ENCODE results near the gene NYNRIN. TPM values are rescaled to one million over a fixed set of nuclear protein-coding genes. Genes with fewer than 3 reads are reported as not detected.
A peak's percentile ranks its signal among the peaks of the same experiment; 100 is the strongest.

The NYNRIN gene
- total RNA-seq, 1 experiment from 2014 or later = 0.27 TPM

- peak overlapping the region; percentile 89 for H3K27ac ChIP-seq (ENCODE audit: low read depth, low read length)
- peak; percentile 97 for DNase-seq (ENCODE audit: low read depth, low spot score)
- POLR2A ChIA-PET = interaction anchor here (0.8 to 2.2 kb wide), 6 partner anchors 15 to 1272 kb away, joined by 3 to 33 read pairs (median 4); partner anchors contain the start of genes ACIN1, CBLN3, KHNYN and RNF31
- TF ChIP-seq JUND (IDR thresholded peaks at IDR 0.05) (peak; percentile 51), ATF3 (IDR thresholded peaks at IDR 0.05) (no peak), MAX (IDR thresholded peaks at IDR 0.05) (no peak; the same call in 1 of the 2 replicates), EZH2 (IDR thresholded peaks at IDR 0.05) (no peak), SRF (IDR thresholded peaks at IDR 0.05; ENCODE audit: low read depth) (no peak), REST (IDR thresholded peaks at IDR 0.05; ENCODE audit: low read depth) (no peak), EZH2phosphoT487 (IDR thresholded peaks at IDR 0.05; ENCODE audit: borderline replicate concordance) (no peak), ELF1 (IDR thresholded peaks at IDR 0.05; ENCODE audit: borderline replicate concordance, low read depth) (no peak), TCF7L2 (IDR thresholded peaks at IDR 0.05; ENCODE audit: borderline replicate concordance, extremely low read depth, insufficient read depth, insufficient read length) (peak; percentile 68), SP1 (IDR thresholded peaks at IDR 0.05; ENCODE audit: low read depth) (peak; percentile 94), SIN3A (IDR thresholded peaks at IDR 0.05; ENCODE audit: low read depth) (peak; percentile 29; the same call in 1 of the 2 replicates), RAD21 (IDR thresholded peaks at IDR 0.05; ENCODE audit: low read depth) (no peak), YY1 (IDR thresholded peaks at IDR 0.05; ENCODE audit: extremely low read depth, insufficient replicate concordance, low read depth, low read length) (peak; percentile 50), ZNF274 (IDR thresholded peaks at IDR 0.05; ENCODE audit: low read depth, low read length) (no peak), ZBTB33 (IDR thresholded peaks at IDR 0.05; ENCODE audit: extremely low read depth, insufficient replicate concordance, low read length) (peak; percentile 9), FOSL1 (IDR thresholded peaks at IDR 0.05; ENCODE audit: low read depth) (no peak), CEBPB (IDR thresholded peaks at IDR 0.05; ENCODE audit: low read depth) (no peak), ZFX (IDR thresholded peaks at IDR 0.05) (peak; percentile 68)
Measured at GRCh38 chr14:24366721-24367513, 31.9 kb upstream of the NYNRIN start.

More at GRCh38 chr14:24366721-24367513, 31.9 kb upstream of the NYNRIN start:
- RAD21 ChIA-PET (ENCODE audit: low non-redundant PET in 1 of 2, low total read pairs in 2 of 2, uncharacterized antibody in 2 of 2, unreplicated experiment in 2 of 2) = interaction anchor here (0.9 to 2.2 kb wide), 4 partner anchors 33 to 65 kb away, joined by 3 to 18 read pairs (median 6); no protein-coding TSS in a partner anchor
- no peaks in the 10 kb centered on the region for H3K9me3 ChIP-seq (ENCODE audit: control insufficient read depth in 1 of 2, insufficient read depth in 1 of 2, low read depth in 1 of 2, low read length in 2 of 2)
- peaks cover 15 to 33% of the 10 kb centered on the region in 2 experiments for H3K4me1 ChIP-seq (ENCODE audit: control insufficient read depth in 1 of 2, insufficient read depth in 2 of 2, low read length in 2 of 2)
- no peaks in the 10 kb centered on the region for H3K79me2 ChIP-seq (ENCODE audit: insufficient read depth, low read length)
- no peaks in the 10 kb centered on the region for H3K9me2 ChIP-seq (ENCODE audit: insufficient read depth)
- H3K4me2 ChIP-seq (ENCODE audit: low read length) = peak overlapping the region; percentile 97
- CTCF ChIA-PET = interaction anchor here (0.7 to 2.3 kb wide), 11 partner anchors 10 to 125 kb away, joined by 3 to 84 read pairs (median 7); partner anchors contain the start of genes CIDEB, SDR39U1 and TINF2
- BruUV-seq (replicated peaks) = no TSS peak
- intact Hi-C loops (cut with micrococcal nuclease) = loop anchor here (1.0 kb wide), 2 partner anchors 25 to 34 kb away; no protein-coding TSS in a partner anchor
- H3K36me3 ChIP-seq (ENCODE audit: control insufficient read depth in 1 of 2, insufficient read depth in 2 of 2, low read length in 2 of 2) = no peaks in the 10 kb centered on the region
- peak overlapping the region; percentile 69 for H3K9ac ChIP-seq (ENCODE audit: low read length)
- H2AFZ ChIP-seq (ENCODE audit: low read depth, low read length, poor library complexity, severe bottlenecking) = peak overlapping the region; percentile 87
- no peaks in the 10 kb centered on the region for H4K20me1 ChIP-seq (ENCODE audit: insufficient read depth)
- ATAC-seq = peak; percentile 77
- peak overlapping the region; percentile 55 to 64 for H3K4me3 ChIP-seq (replicated peaks in 1 of 2; ENCODE audit: low read depth in 1 of 2, low read length in 2 of 2)
- H3K27me3 ChIP-seq (ENCODE audit: insufficient read depth, low read length) = no peaks in the 10 kb centered on the region

Data from HCT116 (cell line).